ENCODE results near the gene CACNA2D4. TPM values are rescaled to one million over a fixed set of nuclear protein-coding genes. Genes with fewer than 3 reads are reported as not detected.

The CACNA2D4 gene
- total and polyA plus RNA-seq, 2 of the 13 experiments (the other 11 are each of a cell fraction or from before 2014, with no cell fraction given): 14.2 to 136 TPM

- ATAC-seq (no peak), FAIRE-seq (no peak), DNase-seq (ENCODE audit: low spot score) (no peak)
- Histone ChIP-seq H3K27ac (ENCODE audit: extremely low read length, insufficient read depth, low read length) (no peak overlapping the region), H3K79me2 (ENCODE audit: insufficient read depth, low read length) (peaks cover 4% of the 10 kb centered on the region), H3K4me2 (ENCODE audit: low read depth, low read length) (no peak overlapping the region), H3K4me3 (replicated peaks in 1 of 3; ENCODE audit: insufficient read depth in 1 of 3, low read depth in 2 of 3, low read length in 3 of 3) (no peak overlapping the region), H2AFZ (ENCODE audit: low read length) (no peak overlapping the region), H4K20me1 (ENCODE audit: insufficient read depth, low read length) (no peaks in the 10 kb centered on the region), H3K36me3 (replicated peaks in 1 of 2; ENCODE audit: control insufficient read depth in 1 of 2, insufficient read depth in 2 of 2, low read length in 2 of 2) (no peaks in the 10 kb centered on the region), H3K9me3 (ENCODE audit: low read length) (no peaks in the 10 kb centered on the region), H3K9ac (ENCODE audit: insufficient read depth, low read depth, low read length) (no peak overlapping the region), H3K27me3 (ENCODE audit: control insufficient read depth in 1 of 2, insufficient read depth in 2 of 2, low read length in 2 of 2) (no peaks in the 10 kb centered on the region), H3K4me1 (ENCODE audit: insufficient read depth, low read length) (peaks cover 86% of the 10 kb centered on the region)
- intact Hi-C loops (cut with micrococcal nuclease; ENCODE audit: unreplicated experiment): no loop called here
- POLR2A ChIA-PET: interaction anchor here (5.7 kb wide), 1 partner anchor 23 kb away, joined by 31 read pairs; no protein-coding TSS in a partner anchor
- in situ Hi-C loops (cut with HindIII; ENCODE audit: extremely low pct_ligation_motif_present, low pct_unique_long_range_greater_than_20kb): no loop called here
- WGBS (ENCODE audit: low lambda C conversion rate): 94% methylated on average over 5 of the region's 8 CpGs
- CTCF ChIA-PET (ENCODE audit: low intra/inter-chr PET ratio, low total read pairs): no interaction called here
- peak; percentile 52; the same call in 1 of the 2 replicates for TF ChIP-seq ZBTB33 (CRISPR knock-in tag; IDR thresholded peaks at IDR 0.05)
- TF ChIP-seq MED1 (CRISPR knock-in tag; IDR thresholded peaks at IDR 0.05): no peak
- BruUV-seq (replicated peaks): no TSS peak
Observed at GRCh38 chr12:1814266-1814665, 104.2 kb downstream of the CACNA2D4 start.

DNA sequence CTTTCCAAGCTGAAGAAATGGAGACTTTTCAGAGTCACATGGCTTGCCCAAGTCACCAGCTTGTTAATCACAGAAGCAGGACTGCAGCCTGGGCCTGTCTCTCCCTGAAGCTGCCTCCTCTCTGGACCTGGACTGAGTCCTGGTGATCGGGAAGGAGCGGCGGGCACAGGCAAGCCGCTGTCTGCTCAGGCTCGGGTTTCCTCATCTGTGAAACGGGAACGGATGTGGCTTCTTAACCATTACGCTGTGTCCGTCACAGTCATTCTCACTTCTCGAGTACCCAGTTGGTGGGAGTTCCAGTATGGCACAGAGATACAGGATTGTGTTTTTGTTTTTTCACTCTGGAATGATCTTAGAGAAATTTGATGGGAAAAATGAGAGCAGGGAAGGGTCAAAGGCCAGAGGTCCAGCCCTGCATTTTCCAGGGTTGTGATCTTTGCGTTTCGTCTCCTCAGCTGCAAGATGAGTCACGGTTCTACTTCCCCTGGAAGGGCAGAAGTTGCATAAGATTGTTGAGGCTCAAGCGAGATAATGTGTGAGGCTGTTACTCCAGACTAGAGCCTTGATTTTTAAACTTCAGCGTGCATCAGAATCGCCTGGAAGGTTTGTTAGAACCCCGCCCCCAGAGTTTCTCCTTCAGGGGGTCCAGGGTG lies 105.7 kb downstream of the CACNA2D4 start:
- Histone ChIP-seq H3K9ac (ENCODE audit: insufficient read depth, low read depth, low read length) (peak overlapping the region; percentile 79), H3K4me2 (ENCODE audit: low read depth, low read length) (peak overlapping the region; percentile 89), H4K20me1 (ENCODE audit: insufficient read depth, low read length) (no peaks in the 10 kb centered on the region), H3K79me2 (ENCODE audit: insufficient read depth, low read length) (peaks cover 4% of the 10 kb centered on the region), H2AFZ (ENCODE audit: low read length) (no peak overlapping the region), H3K4me3 (replicated peaks in 1 of 3; ENCODE audit: insufficient read depth in 1 of 3, low read depth in 2 of 3, low read length in 3 of 3) (peak overlapping the region; percentile 30 to 80 (median 63)), H3K4me1 (ENCODE audit: insufficient read depth, low read length) (peaks cover 96% of the 10 kb centered on the region), H3K27ac (ENCODE audit: extremely low read length, insufficient read depth, low read length) (peak overlapping the region; percentile 75), H3K27me3 (ENCODE audit: control insufficient read depth in 1 of 2, insufficient read depth in 2 of 2, low read length in 2 of 2) (no peaks in the 10 kb centered on the region), H3K36me3 (replicated peaks in 1 of 2; ENCODE audit: control insufficient read depth in 1 of 2, insufficient read depth in 2 of 2, low read length in 2 of 2) (no peaks in the 10 kb centered on the region), H3K9me3 (ENCODE audit: low read length) (no peaks in the 10 kb centered on the region)
- FAIRE-seq: peak; percentile 90
- 1% methylated on average over 14 of the region's 17 CpGs for WGBS (ENCODE audit: low lambda C conversion rate)
- POLR2A ChIA-PET: interaction anchor here (2.3 to 5.7 kb wide), 3 partner anchors 9 to 25 kb away, joined by 9 to 31 read pairs (median 15); no protein-coding TSS in a partner anchor
- DNase-seq (ENCODE audit: low spot score): peak; percentile 79
- in situ Hi-C loops (cut with HindIII; ENCODE audit: extremely low pct_ligation_motif_present, low pct_unique_long_range_greater_than_20kb): no loop called here
- no TSS peak for BruUV-seq (replicated peaks)
- intact Hi-C loops (cut with micrococcal nuclease; ENCODE audit: unreplicated experiment): no loop called here
- ATAC-seq: peak; percentile 36
- CTCF ChIA-PET (ENCODE audit: low intra/inter-chr PET ratio, low total read pairs): no interaction called here
- peak; percentile 87 for TF ChIP-seq ELF3 (CRISPR knock-in tag; IDR thresholded peaks at IDR 0.05)
- no peak for TF ChIP-seq GABPA (IDR thresholded peaks at IDR 0.05; ENCODE audit: low read depth, low read length)
- peak; percentile 57 for TF ChIP-seq GABPA (CRISPR knock-in tag; IDR thresholded peaks at IDR 0.05; ENCODE audit: low read depth)
- no peak for TF ChIP-seq CAMTA2 (CRISPR knock-in tag; IDR thresholded peaks at IDR 0.05; ENCODE audit: borderline replicate concordance)
- no peak for TF ChIP-seq ZNF121 (CRISPR knock-in tag; IDR thresholded peaks at IDR 0.05)
- TF ChIP-seq HHEX (CRISPR knock-in tag; IDR thresholded peaks at IDR 0.05): 0 out of 2 replicates have a peak, but pooled peaks have one; percentile 24
- peak; percentile 77 for TF ChIP-seq SALL1 (CRISPR knock-in tag; IDR thresholded peaks at IDR 0.05)
- TF ChIP-seq NKX3-1 (CRISPR knock-in tag; IDR thresholded peaks at IDR 0.05): 0 out of 2 replicates have a peak, but pooled peaks have one; percentile 27
- TF ChIP-seq SKI (IDR thresholded peaks at IDR 0.05; ENCODE audit: partially characterized antibody): peak; percentile 48
- no peak for TF ChIP-seq HIC2 (CRISPR knock-in tag; IDR thresholded peaks at IDR 0.05; ENCODE audit: low read depth)
- TF ChIP-seq ZFYVE20 (CRISPR knock-in tag; IDR thresholded peaks at IDR 0.05; ENCODE audit: borderline replicate concordance, low read depth): no peak
- no peak for TF ChIP-seq MLLT10 (CRISPR knock-in tag; IDR thresholded peaks at IDR 0.05)
- TF ChIP-seq SSRP1 (CRISPR knock-in tag; IDR thresholded peaks at IDR 0.05): peak; percentile 43; the same call in 1 of the 2 replicates
